ENCODE results near the gene JAML. TPM values are rescaled to one million over a fixed set of nuclear protein-coding genes. Genes with fewer than 3 reads are reported as not detected.
A peak's percentile ranks its signal among the peaks of the same experiment; 100 is the strongest.

JAML gene
- total and polyA plus RNA-seq, 9 of the 15 experiments (the other 6 are each of a cell fraction or from before 2014, with no cell fraction given) = 0.05 to 0.32 (median 0.22) TPM; not detected in 4

DNA sequence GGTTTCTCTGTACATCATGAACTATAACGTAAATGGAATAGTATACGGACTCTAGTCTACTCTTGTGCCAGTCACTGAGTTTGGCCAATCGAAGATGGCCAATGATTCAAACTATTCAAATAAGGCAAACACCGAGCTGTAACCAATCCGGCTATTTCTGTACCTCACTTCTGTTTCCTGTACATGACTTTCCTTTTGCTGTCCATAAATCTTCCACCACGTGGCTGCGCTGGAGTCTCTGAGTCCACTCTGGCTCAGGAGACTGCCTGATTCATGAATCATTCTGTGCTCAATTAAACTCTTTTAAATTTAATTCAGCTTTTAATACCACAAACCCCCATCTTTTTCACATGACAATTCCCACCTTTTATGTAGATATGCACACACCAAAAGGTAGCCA, 1.5 kb upstream of the JAML start (continued):
- TF ChIP-seq ZNF589 (CRISPR knock-in tag; IDR thresholded peaks at IDR 0.05; ENCODE audit: low read depth) (0 out of 2 replicates have a peak, but pooled peaks have one; percentile 30), CBX2 (IDR thresholded peaks at IDR 0.05; ENCODE audit: insufficient read depth, low read length, poor library complexity, severe bottlenecking) (no peak), CBFA2T2 (conservative IDR thresholded peaks at IDR 0.05) (no peak), LEF1 (IDR thresholded peaks at IDR 0.05) (no peak), USF1 (CRISPR knock-in tag; IDR thresholded peaks at IDR 0.05) (peak; percentile 50; the same call in 1 of the 2 replicates), MTA2 (IDR thresholded peaks at IDR 0.05; ENCODE audit: low read depth) (no peak), TRIM24 (IDR thresholded peaks at IDR 0.05) (no peak), ZC3H8 (IDR thresholded peaks at IDR 0.05) (no peak), ARNT (IDR thresholded peaks at IDR 0.05) (no peak), ZNF79 (CRISPR knock-in tag; IDR thresholded peaks at IDR 0.05; ENCODE audit: low read depth) (no peak), CREB5 (CRISPR knock-in tag; IDR thresholded peaks at IDR 0.05) (no peak), NRF1 (conservative IDR thresholded peaks at IDR 0.05 in 1 of 2, IDR thresholded peaks at IDR 0.05 in 1 of 2) (peak; percentile 13 to 14; a peak in 1 of 4 replicates), REST (IDR thresholded peaks at IDR 0.05; ENCODE audit: borderline replicate concordance) (peak; percentile 63; the same call in 1 of the 2 replicates), REST (CRISPR knock-in tag; IDR thresholded peaks at IDR 0.05; ENCODE audit: low read depth) (no peak), CCAR2 (IDR thresholded peaks at IDR 0.05; ENCODE audit: low read depth, low read length) (no peak)
